Measurements from ENCODE around the gene CCDC28A. TPM values are rescaled to one million over a fixed set of nuclear protein-coding genes. Genes with fewer than 3 reads are reported as not detected.

Gene CCDC28A
- total RNA-seq, 2 experiments from 2014 or later, result 11.0 to 20.9 TPM

DNA sequence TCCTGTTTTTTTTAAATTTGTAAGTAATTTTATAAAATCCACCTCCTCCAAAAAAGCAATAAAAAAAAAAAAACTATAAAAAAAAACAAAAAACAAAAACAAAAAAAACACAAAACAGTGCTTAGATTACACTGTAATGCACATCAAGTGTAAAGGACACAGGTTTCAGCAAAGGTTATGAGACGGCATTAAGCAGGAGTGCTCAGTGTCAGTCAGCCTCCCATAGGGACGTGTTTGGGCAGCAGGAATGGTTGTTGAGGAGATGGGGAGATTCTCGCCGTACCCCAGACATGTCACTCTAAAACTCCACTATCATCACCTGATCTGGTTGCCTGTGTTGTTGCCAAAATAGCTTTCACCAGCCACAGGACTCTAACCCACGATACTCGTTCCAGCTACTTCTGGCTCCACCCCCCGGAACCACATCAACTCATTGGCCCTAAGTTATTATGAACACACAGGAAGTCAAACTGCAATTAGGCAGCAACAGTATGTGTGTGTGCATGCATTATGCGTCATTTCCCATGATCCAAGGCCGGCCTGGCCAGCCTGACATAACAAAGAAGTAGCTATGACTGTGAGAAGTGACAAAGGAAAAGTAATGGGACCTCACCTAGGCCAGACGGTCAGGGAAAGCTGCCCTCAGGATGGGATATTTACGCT is 51.0 kb downstream of the CCDC28A start:
- no peak overlapping the region for H3K4me3 ChIP-seq (ENCODE audit: low read depth, low read length, poor library complexity, severe bottlenecking)
- no TSS peak for BruUV-seq (replicated peaks)
- H2AFZ ChIP-seq (ENCODE audit: low read length), result no peak overlapping the region
- no peak overlapping the region for H3K27ac ChIP-seq (ENCODE audit: low read depth, low read length, poor library complexity, severe bottlenecking)
- no peak overlapping the region for H3K4me2 ChIP-seq (ENCODE audit: low read length)
- intact Hi-C loops (cut with micrococcal nuclease; ENCODE audit: unreplicated experiment), result no loop called here
- no peak for DNase-seq (ENCODE audit: low spot score)
- no peaks in the 10 kb centered on the region for H3K9me2 ChIP-seq (ENCODE audit: insufficient read depth, low read length)
- ChIA-PET CTCF (ENCODE audit: unreplicated experiment) (no interaction called here), POLR2A (interaction anchor here (0.7 kb wide), 1 partner anchor 24 kb away, joined by 3 read pairs; no protein-coding TSS in a partner anchor)
- no peaks in the 10 kb centered on the region for H3K36me3 ChIP-seq (ENCODE audit: insufficient read depth, low read length)
- H3K79me2 ChIP-seq (ENCODE audit: insufficient read depth, low read depth, low read length), result no peaks in the 10 kb centered on the region
- no peaks in the 10 kb centered on the region for H3K4me1 ChIP-seq (ENCODE audit: insufficient read depth, low read length, poor library complexity, severe bottlenecking)
- H4K20me1 ChIP-seq (ENCODE audit: insufficient read depth, low read length), result no peaks in the 10 kb centered on the region
- H3K9me3 ChIP-seq (ENCODE audit: low read length), result no peaks in the 10 kb centered on the region
- TF ChIP-seq, protein P1, sequence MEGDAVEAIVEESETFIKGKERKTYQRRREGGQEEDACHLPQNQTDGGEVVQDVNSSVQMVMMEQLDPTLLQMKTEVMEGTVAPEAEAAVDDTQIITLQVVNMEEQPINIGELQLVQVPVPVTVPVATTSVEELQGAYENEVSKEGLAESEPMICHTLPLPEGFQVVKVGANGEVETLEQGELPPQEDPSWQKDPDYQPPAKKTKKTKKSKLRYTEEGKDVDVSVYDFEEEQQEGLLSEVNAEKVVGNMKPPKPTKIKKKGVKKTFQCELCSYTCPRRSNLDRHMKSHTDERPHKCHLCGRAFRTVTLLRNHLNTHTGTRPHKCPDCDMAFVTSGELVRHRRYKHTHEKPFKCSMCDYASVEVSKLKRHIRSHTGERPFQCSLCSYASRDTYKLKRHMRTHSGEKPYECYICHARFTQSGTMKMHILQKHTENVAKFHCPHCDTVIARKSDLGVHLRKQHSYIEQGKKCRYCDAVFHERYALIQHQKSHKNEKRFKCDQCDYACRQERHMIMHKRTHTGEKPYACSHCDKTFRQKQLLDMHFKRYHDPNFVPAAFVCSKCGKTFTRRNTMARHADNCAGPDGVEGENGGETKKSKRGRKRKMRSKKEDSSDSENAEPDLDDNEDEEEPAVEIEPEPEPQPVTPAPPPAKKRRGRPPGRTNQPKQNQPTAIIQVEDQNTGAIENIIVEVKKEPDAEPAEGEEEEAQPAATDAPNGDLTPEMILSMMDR (conservative IDR thresholded peaks at IDR 0.05; ENCODE audit: low read length), result no peak
- no peak for TF ChIP-seq EZH2phosphoT487 (IDR thresholded peaks at IDR 0.05; ENCODE audit: borderline replicate concordance, low read depth, low read length)

DNA sequence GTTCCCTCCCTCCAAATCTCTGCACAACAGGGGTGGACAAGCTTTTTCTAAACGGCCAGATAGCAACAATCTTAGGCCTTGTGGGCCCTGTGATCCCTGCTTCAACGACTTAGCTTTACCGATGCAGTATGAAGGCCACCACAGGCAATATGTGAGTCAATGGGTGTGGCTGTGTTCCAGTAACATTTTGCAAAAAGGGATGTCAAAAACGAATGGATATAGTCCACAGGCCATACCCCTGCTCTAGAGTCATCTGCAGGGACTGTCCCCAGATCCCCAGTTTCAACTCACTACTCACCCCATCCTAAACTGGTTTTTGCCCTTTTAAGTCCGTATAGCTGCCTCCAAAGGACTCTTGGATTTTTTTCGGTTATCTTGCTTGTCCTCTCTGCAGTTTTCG is 56.7 kb downstream of the CCDC28A start:
- H3K79me2 ChIP-seq (ENCODE audit: insufficient read depth, low read depth, low read length), result no peaks in the 10 kb centered on the region
- no peak overlapping the region for H2AFZ ChIP-seq (ENCODE audit: low read length)
- no peak overlapping the region for H3K27ac ChIP-seq (ENCODE audit: low read depth, low read length, poor library complexity, severe bottlenecking)
- H3K4me3 ChIP-seq (ENCODE audit: low read depth, low read length, poor library complexity, severe bottlenecking), result no peak overlapping the region
- H3K9me3 ChIP-seq (ENCODE audit: low read length), result no peaks in the 10 kb centered on the region
- no peak for TF ChIP-seq EZH2phosphoT487 (IDR thresholded peaks at IDR 0.05; ENCODE audit: borderline replicate concordance, low read depth, low read length)
- TF ChIP-seq, protein P1 (conservative IDR thresholded peaks at IDR 0.05; ENCODE audit: low read length), result no peak
- no TSS peak for BruUV-seq (replicated peaks)
- no peaks in the 10 kb centered on the region for H4K20me1 ChIP-seq (ENCODE audit: insufficient read depth, low read length)
- no peaks in the 10 kb centered on the region for H3K4me1 ChIP-seq (ENCODE audit: insufficient read depth, low read length, poor library complexity, severe bottlenecking)
- intact Hi-C loops (cut with micrococcal nuclease; ENCODE audit: unreplicated experiment), result no loop called here
- H3K4me2 ChIP-seq (ENCODE audit: low read length), result no peak overlapping the region
- POLR2A ChIA-PET, result no interaction called here
- no peak for DNase-seq (ENCODE audit: low spot score)
- CTCF ChIA-PET (ENCODE audit: unreplicated experiment), result no interaction called here
- no peaks in the 10 kb centered on the region for H3K9me2 ChIP-seq (ENCODE audit: insufficient read depth, low read length)
- no peaks in the 10 kb centered on the region for H3K36me3 ChIP-seq (ENCODE audit: insufficient read depth, low read length)

DNA sequence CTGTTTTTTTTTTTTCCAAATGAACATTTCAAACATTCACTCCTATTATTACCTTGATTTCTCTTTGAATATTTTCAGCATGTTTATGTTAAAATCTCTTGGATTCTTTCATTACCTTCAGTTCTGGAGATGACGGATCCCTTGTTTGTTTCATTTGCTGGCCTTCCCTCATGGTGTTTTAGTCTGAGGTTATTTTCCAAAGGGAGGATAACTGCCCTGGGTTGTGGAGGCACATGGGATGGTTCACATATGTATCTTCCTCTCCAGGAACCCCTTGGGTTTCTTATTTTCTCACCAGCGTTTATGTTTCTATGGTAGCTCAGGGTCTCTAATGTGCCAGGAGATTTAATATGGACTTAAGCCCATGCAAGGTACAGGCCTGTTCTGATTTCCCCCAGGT is 58.6 kb downstream of the CCDC28A start:
- TF ChIP-seq, protein P1 (conservative IDR thresholded peaks at IDR 0.05; ENCODE audit: low read length), result no peak
- TF ChIP-seq EZH2phosphoT487 (IDR thresholded peaks at IDR 0.05; ENCODE audit: borderline replicate concordance, low read depth, low read length), result no peak
- no peaks in the 10 kb centered on the region for H3K36me3 ChIP-seq (ENCODE audit: insufficient read depth, low read length)
- H3K4me3 ChIP-seq (ENCODE audit: low read depth, low read length, poor library complexity, severe bottlenecking), result no peak overlapping the region
- ChIA-PET POLR2A (no interaction called here), CTCF (ENCODE audit: unreplicated experiment) (no interaction called here)
- no peak for DNase-seq (ENCODE audit: low spot score)
- H4K20me1 ChIP-seq (ENCODE audit: insufficient read depth, low read length), result no peaks in the 10 kb centered on the region
- no peak overlapping the region for H2AFZ ChIP-seq (ENCODE audit: low read length)
- intact Hi-C loops (cut with micrococcal nuclease; ENCODE audit: unreplicated experiment), result no loop called here
- no peak overlapping the region for H3K27ac ChIP-seq (ENCODE audit: low read depth, low read length, poor library complexity, severe bottlenecking)
- no peaks in the 10 kb centered on the region for H3K79me2 ChIP-seq (ENCODE audit: insufficient read depth, low read depth, low read length)
- no peaks in the 10 kb centered on the region for H3K4me1 ChIP-seq (ENCODE audit: insufficient read depth, low read length, poor library complexity, severe bottlenecking)
- H3K4me2 ChIP-seq (ENCODE audit: low read length), result no peak overlapping the region
- H3K9me3 ChIP-seq (ENCODE audit: low read length), result no peaks in the 10 kb centered on the region
- no TSS peak for BruUV-seq (replicated peaks)
- H3K9me2 ChIP-seq (ENCODE audit: insufficient read depth, low read length), result no peaks in the 10 kb centered on the region

Measured in OCI-LY7 (cell line).